Adipocyte (in vitro differentiated cells): ENCODE data around the gene SEC31A.
"Not testable (repeated sequence)": the region's sequence is repeated elsewhere in the genome, so short reads cannot be mapped to it uniquely, and the experiment has no call there.

Source experiments
- DNase-seq: peaks from one replicate; pipeline ENCODE4 v3.0.0-alpha.2; 2015; ENCODE audit warnings: low read depth
- H3K27me3 ChIP-seq: replicated peaks from 2 replicates; pipeline ENCODE4 v1.7.0; 2013; ENCODE audit warnings: mild to moderate bottlenecking, low read length, moderate library complexity; ENCODE audit not compliant: control insufficient read depth, insufficient read depth
- H3K36me3 ChIP-seq: 2 replicates; pipeline ENCODE4 v1.7.0; 2013; ENCODE audit warnings: low read length, mild to moderate bottlenecking, moderate library complexity; ENCODE audit not compliant: control insufficient read depth, insufficient read depth, severe bottlenecking
- H3K4me1 ChIP-seq: 2 replicates; pipeline ENCODE4 v1.7.0; 2013; ENCODE audit warnings: mild to moderate bottlenecking, low read length, moderate library complexity; ENCODE audit not compliant: control insufficient read depth, insufficient read depth
- H3K4me3 ChIP-seq: 2 replicates; pipeline ENCODE4 v1.7.0; 2013; ENCODE audit warnings: mild to moderate bottlenecking, low read length, moderate library complexity
- H3K9ac ChIP-seq: 2 replicates; pipeline ENCODE4 v1.7.0; 2013; ENCODE audit warnings: mild to moderate bottlenecking, low read length, moderate library complexity
- H3K9me3 ChIP-seq: 2 replicates; pipeline ENCODE4 v1.7.0; 2013; ENCODE audit warnings: mild to moderate bottlenecking, low read length, moderate library complexity; ENCODE audit not compliant: control insufficient read depth

SEC31A gene

DNA sequence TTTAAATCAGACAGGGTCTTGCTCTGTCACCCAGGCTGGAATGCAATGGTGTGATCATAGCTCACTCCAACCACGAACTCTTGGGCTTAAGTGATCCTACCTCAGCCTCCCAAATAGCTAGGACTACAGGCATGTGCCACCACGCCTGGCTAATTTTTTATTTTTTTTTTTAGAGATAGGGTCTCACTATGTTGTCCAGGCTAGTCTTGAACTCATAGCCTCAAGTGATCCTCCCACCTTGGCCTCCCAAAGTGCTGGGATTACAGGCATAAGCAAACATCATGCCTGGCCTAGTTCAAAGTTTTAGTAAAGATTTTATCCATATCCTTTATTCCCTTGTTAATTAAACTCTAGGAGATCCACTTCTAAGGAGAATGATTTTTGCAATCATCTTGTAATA, 30.5 kb downstream of the SEC31A start:
- peaks cover 85% of the 10 kb centered on the region for H3K36me3 ChIP-seq
- not testable (repeated sequence) for H3K9ac ChIP-seq, H3K4me3 ChIP-seq, DNase-seq, H3K27me3 ChIP-seq, H3K9me3 ChIP-seq
- H3K4me1 ChIP-seq = peaks cover 12% of the 10 kb centered on the region

DNA sequence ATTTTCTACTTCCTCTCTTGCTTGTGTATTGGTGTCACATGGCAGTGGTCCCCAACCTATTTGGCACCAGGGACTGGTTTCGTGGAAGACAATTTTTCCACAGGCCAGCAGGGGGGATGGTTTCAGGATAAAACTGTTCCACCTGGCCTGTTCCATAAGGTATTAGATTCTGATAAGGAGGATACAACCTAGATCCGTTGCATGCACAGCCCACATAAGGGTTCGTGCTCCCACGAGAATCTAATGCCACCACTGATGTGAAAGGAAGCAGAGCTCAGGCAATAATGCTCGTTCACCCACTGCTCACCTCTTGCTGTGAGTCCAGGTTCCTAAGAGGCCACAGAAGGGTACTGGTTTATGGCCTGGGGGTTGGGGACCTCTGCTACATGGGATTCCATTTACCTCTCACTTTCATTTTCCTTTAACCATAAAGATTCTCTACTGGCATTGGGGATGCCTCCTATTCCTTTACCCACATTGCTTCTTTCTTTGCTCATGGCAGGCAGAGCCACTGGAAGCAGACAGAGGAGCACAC, 38.1 kb downstream of the SEC31A start:
- Histone ChIP-seq H3K4me1 (peaks cover 16% of the 10 kb centered on the region), H3K27me3 (no peaks in the 10 kb centered on the region), H3K36me3 (peaks cover 100% of the 10 kb centered on the region), H3K9ac (no peak overlapping the region), H3K9me3 (no peaks in the 10 kb centered on the region), H3K4me3 (no peak overlapping the region)
- no peak for DNase-seq

DNA sequence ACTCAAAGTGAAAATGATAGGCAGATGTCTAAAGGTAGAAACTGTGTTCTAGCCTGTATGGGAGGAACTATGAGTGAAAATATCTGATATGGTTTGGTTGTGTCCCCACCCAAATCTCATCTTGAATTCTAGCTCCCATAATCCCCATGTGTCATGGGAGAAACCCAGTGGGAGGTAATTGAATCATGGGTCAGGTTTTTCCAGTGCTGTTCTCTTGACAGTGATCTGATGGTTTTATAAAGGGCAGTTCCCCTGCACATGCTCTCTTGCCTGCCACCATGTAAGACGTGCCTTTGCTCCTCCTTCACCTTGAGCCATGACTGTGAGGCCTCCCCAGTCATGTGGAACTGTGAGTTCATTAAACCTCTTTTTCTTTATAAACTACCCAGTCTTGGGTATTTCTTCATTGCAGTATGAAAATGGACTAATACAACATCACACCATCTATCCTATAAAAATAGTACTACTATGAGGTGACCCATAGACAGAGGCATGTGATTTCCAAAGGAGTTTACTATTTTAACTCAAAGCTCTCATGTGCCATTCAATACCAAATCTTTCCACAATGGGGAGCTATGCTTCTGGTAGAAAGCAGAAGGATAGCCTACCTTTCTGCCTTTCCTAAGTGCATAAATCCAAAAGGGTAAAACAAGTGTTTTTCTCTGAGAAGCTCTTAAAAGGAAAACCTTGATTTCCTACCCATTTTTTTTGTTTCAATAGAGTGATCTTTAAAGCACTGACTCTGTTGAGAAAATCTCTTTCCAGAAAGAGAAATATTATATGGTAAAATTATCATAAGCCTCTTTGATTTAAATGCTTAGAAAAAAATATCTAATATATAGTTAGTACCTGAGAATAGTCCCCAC, 38.8 kb downstream of the SEC31A start:
- no peak overlapping the region for H3K4me3 ChIP-seq
- peak; percentile 55 for DNase-seq
- H3K36me3 ChIP-seq = peaks cover 100% of the 10 kb centered on the region
- no peaks in the 10 kb centered on the region for H3K9me3 ChIP-seq
- peaks cover 16% of the 10 kb centered on the region for H3K4me1 ChIP-seq
- H3K9ac ChIP-seq = no peak overlapping the region
- H3K27me3 ChIP-seq = no peaks in the 10 kb centered on the region

DNA sequence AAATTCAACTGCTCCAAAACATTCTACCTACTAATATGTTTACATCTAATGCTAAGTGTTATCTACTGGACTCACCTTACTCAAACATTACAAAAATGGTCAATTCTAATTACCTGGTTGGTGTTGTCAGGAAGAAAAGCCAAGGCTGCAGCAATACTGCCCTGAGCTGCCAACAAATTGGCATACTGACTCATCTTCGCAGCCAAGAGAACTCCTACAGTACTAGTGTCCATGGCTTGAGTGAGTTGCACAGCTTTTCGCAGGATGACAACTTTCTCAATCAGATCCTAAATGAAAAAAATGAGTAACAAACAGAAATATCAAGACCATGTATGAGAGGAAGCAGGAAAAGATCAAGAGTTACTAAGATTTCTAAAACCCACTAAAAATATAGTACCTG, 39.6 kb downstream of the SEC31A start:
- DNase-seq = no peak
- H3K36me3 ChIP-seq = peaks cover 100% of the 10 kb centered on the region
- peaks cover 16% of the 10 kb centered on the region for H3K4me1 ChIP-seq
- no peaks in the 10 kb centered on the region for H3K27me3 ChIP-seq
- no peak overlapping the region for H3K4me3 ChIP-seq
- no peaks in the 10 kb centered on the region for H3K9me3 ChIP-seq
- H3K9ac ChIP-seq = no peak overlapping the region

DNA sequence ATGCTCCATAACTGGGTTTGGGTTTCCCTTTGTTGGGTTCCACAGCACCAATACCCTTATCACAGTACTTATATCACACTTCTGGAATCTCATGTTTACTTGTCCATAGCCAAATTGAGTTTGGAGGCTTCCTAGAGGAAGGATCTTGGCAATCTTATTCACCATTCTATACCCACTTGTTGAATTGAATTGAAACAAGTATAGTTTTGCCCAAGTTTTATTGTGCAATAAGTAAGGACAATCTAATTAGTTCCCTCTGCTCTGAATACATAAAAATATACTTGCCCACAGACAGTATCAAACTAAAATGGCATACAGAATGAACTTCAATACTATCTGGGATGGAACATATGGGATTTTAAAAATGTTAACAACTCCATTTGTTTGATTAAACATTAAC, 40.3 kb downstream of the SEC31A start:
- Histone ChIP-seq H3K4me3 (no peak overlapping the region), H3K9ac (no peak overlapping the region), H3K36me3 (peaks cover 97% of the 10 kb centered on the region), H3K27me3 (no peaks in the 10 kb centered on the region), H3K4me1 (peaks cover 16% of the 10 kb centered on the region), H3K9me3 (no peaks in the 10 kb centered on the region)
- DNase-seq = peak; percentile 70

DNA sequence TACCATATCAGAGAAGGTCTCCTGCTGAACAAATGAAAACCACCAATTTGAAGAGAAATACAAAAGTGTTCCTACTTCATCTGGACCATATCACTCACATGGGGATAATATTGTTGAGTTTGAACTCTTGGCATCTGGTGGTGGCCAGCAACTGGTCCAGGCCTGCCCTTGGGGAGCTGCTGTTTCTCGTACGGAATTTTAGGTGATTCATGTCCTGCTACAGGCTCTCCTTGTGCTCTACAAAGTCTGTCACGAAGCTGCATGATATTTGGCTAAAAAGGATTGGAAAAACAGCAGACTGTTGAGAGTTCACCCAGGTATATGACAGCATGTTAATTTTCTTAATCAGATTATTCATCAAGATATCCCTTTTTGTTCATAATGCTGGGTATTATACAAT, 42.2 kb downstream of the SEC31A start:
- H3K4me1 ChIP-seq = peaks cover 16% of the 10 kb centered on the region
- peaks cover 97% of the 10 kb centered on the region for H3K36me3 ChIP-seq

DNA sequence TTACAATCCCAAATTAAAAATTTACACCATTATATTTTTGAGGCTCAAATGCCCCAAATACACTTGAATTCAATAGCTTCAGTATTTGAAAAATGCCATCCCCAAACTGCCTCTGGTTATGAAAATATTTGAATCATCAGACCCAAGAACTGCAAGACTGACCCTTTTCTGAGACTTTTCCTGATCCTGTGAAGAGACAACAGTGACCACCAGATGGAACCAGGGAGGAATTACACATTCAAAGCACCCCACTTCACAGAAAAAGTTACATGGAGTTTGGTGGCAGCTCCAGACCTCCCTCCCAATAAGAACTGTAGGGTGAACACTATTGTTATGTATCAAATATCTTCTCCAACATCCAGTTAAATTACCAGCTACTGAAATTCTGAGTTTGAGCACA, 48.4 kb downstream of the SEC31A start:
- Histone ChIP-seq H3K27me3 (no peaks in the 10 kb centered on the region), H3K9ac (no peak overlapping the region), H3K4me1 (no peaks in the 10 kb centered on the region), H3K4me3 (no peak overlapping the region), H3K9me3 (no peaks in the 10 kb centered on the region), H3K36me3 (peaks cover 92% of the 10 kb centered on the region)
- peak; percentile 51 for DNase-seq

More for the DNA sequence above, 42.2 kb downstream of the SEC31A start:
- Histone ChIP-seq H3K27me3 (no peaks in the 10 kb centered on the region), H3K4me3 (no peak overlapping the region), H3K9me3 (no peaks in the 10 kb centered on the region), H3K9ac (no peak overlapping the region)
- DNase-seq = no peak

DNA sequence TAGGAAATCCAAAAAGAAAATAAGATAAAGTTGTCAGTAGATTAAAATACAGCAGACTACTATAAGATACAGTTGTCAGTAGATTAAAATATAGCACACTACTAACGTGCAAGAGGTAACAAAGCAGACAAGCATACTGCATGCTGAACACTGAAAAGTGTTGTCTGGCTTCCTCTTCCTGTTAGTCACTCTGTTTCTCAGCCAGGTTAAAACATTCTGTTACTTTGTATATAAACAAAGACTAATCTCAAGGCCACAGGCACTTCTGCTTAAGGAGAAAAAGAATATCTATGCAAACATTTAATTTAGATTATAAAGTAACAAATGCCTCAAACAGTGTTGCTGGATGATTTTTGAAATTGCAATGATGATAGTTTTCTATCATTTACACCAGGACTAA, 51.3 kb downstream of the SEC31A start:
- Histone ChIP-seq H3K9me3 (no peaks in the 10 kb centered on the region), H3K9ac (no peak overlapping the region), H3K4me3 (no peak overlapping the region), H3K36me3 (peaks cover 86% of the 10 kb centered on the region), H3K4me1 (no peaks in the 10 kb centered on the region), H3K27me3 (no peaks in the 10 kb centered on the region)
- no peak for DNase-seq

DNA sequence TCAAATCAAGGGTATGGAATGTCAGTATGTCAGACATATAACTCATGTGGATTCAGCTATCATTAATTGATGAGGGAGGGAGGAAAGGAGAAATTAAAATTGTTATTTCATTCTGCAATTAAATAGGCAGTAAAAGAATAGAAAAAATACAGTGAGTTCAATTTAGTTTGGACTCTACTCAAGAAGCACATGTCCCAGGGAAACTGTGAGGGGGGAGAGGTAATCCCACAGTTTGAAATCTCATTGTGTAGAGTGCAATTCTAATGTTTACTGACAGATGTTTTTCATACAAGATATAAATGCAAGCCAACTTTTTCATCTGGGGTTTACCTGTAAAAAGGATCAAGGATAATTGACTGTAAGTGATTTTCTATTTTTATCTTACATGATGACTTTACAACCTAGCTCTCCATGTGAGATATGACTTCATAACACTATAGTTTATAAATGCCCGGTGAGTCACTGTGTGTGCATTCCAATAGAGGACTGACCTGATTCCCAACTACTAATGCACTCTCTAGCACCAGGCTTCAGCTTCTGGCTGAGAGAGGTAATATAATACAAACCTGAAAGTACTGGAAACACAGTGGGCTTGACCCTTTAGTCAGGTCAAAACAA, 57.1 kb downstream of the SEC31A start:
- H3K36me3 ChIP-seq = peaks cover 75% of the 10 kb centered on the region
- no peak overlapping the region for H3K9ac ChIP-seq
- DNase-seq = peak; percentile 83
- no peaks in the 10 kb centered on the region for H3K9me3 ChIP-seq
- H3K4me3 ChIP-seq = no peak overlapping the region
- H3K27me3 ChIP-seq = no peaks in the 10 kb centered on the region
- peaks cover 8% of the 10 kb centered on the region for H3K4me1 ChIP-seq

DNA sequence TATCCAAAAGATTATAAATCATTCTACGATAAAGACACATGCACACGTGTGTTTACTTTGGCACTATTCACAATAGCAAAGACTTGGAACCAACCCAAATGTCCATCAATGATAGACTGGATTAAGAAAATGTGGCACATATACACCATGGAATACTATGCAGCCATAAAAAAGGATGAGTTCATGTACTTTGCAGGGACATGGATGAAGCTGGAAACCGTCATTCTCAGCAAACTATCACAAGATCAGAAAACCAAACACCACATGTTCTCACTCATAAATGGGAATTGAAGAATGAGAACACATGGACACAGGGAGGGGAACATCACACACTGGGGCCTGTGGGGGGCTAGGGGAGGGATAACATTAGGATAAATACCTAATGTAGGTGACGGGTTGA, 57.9 kb downstream of the SEC31A start:
- DNase-seq, H3K27me3 ChIP-seq, H3K9me3 ChIP-seq, H3K9ac ChIP-seq, H3K4me3 ChIP-seq, H3K4me1 ChIP-seq: not testable (repeated sequence)
- H3K36me3 ChIP-seq = peaks cover 75% of the 10 kb centered on the region

DNA sequence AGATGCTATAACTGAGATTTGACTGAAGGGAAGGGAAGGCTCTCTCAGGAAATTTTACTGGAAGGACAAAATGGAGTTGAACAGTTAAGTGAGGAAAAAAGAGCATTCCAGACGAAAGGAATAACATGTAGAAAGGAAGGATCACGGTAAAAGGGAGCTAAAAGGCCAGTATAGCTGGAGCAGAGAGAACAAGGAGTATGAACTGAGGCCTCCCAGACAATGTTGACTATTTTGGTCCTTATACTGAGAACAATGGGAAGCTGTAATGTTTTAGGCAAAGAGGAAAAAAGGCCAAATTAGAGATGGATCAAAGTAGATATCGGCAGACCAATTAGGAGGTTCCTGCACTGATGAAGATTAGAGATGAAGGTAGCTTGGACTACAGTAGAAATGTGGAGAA, 65.5 kb downstream of the SEC31A start:
- Histone ChIP-seq H3K4me1 (no peaks in the 10 kb centered on the region), H3K4me3 (no peak overlapping the region), H3K9ac (no peak overlapping the region), H3K9me3 (no peaks in the 10 kb centered on the region), H3K27me3 (no peaks in the 10 kb centered on the region), H3K36me3 (peaks cover 99% of the 10 kb centered on the region)
- DNase-seq = no peak
